Neutrophil (primary cell): Measurements from ENCODE around the gene TMEM151A.
A peak's percentile ranks its signal among the peaks of the same experiment; 100 is the strongest.

Experiments
- H3K27ac ChIP-seq: fragments of 200-600 bp; sonication (generic); 2 replicates; pipeline ENCODE4 v1.5.1; 2016; ENCODE audit warnings: mild to moderate bottlenecking, moderate library complexity
- H3K27me3 ChIP-seq: fragments of 200-600 bp; sonication (generic); 2 replicates; pipeline ENCODE4 v1.6.0; 2016; ENCODE audit warnings: mild to moderate bottlenecking
- H3K36me3 ChIP-seq: fragments of 200-600 bp; sonication (generic); 2 replicates; pipeline ENCODE4 v1.5.1; 2017
- H3K4me1 ChIP-seq, 2 experiments: fragments of 200-600 bp in 1 of 2; sonication (generic) in 1 of 2; 1 replicate in 1 of 2; 2 replicates in 1 of 2; pipeline versions ENCODE4 v1.5.1 to v1.6.1; 2013 to 2016; ENCODE audit warnings: low read depth in 1 of 2, low read length in 1 of 2, mild to moderate bottlenecking in 1 of 2, moderate library complexity in 1 of 2; ENCODE audit not compliant: control insufficient read depth in 1 of 2, insufficient read depth in 1 of 2
- H3K4me3 ChIP-seq, 2 experiments: fragments of 200-600 bp in 1 of 2; sonication (generic) in 1 of 2; 1 replicate in 1 of 2; 2 replicates in 1 of 2; pipeline ENCODE4 v1.5.1; 2013 to 2016; ENCODE audit warnings: low read depth in 1 of 2, low read length in 1 of 2, mild to moderate bottlenecking in 1 of 2, moderate library complexity in 1 of 2
- H3K9me3 ChIP-seq: fragments of 200-600 bp; sonication (generic); 2 replicates; pipeline ENCODE4 v1.5.1; 2016
- CTCF ChIP-seq: fragments of 200-600 bp; sonication (generic); IDR thresholded peaks from 2 replicates; pipeline ENCODE4 v1.5.1; 2016; ENCODE audit warnings: antibody characterized with exemption

TMEM151A gene

GRCh38 chr11:66287211-66287888, 4.3 kb upstream of the TMEM151A start:
- no peak for TF ChIP-seq CTCF
- H3K36me3 ChIP-seq = no peaks in the 10 kb centered on the region
- peaks cover 23 to 30% of the 10 kb centered on the region in 2 experiments for H3K4me1 ChIP-seq
- H3K27me3 ChIP-seq = peaks cover 31% of the 10 kb centered on the region
- no peaks in the 10 kb centered on the region for H3K9me3 ChIP-seq
- H3K4me3 ChIP-seq = no peak overlapping the region
- H3K27ac ChIP-seq = no peak overlapping the region

- H3K9me3 ChIP-seq = no peaks in the 10 kb centered on the region
- peak overlapping the region; percentile 65 for H3K27ac ChIP-seq
- no peaks in the 10 kb centered on the region for H3K36me3 ChIP-seq
- peaks cover 38% of the 10 kb centered on the region for H3K27me3 ChIP-seq
- peak overlapping the region; percentile 69 to 86 for H3K4me3 ChIP-seq
- H3K4me1 ChIP-seq = peaks cover 20 to 24% of the 10 kb centered on the region in 2 experiments
- no peak for TF ChIP-seq CTCF
These were observed 3.6 kb upstream of the TMEM151A start for GRCh38 chr11:66287889-66288670.

- peak within 1 kb of the TSS; percentile 69 to 86 for H3K4me3 ChIP-seq
- TF ChIP-seq CTCF = peak; percentile 54
- H3K27me3 ChIP-seq = peaks cover 46% of the 10 kb centered on the region
- H3K9me3 ChIP-seq = no peaks in the 10 kb centered on the region
- H3K27ac ChIP-seq = peak within 1 kb of the TSS; percentile 65
- H3K4me1 ChIP-seq = peaks cover 20 to 24% of the 10 kb centered on the region in 2 experiments
- H3K36me3 ChIP-seq = no peaks in the 10 kb centered on the region
These were observed 2.8 kb upstream of the TMEM151A start, which contains the start of gene YIF1A for GRCh38 chr11:66288671-66289547. YIF1A (minus strand) TSS chr11:66289143; CDS start chr11:66288985, 158 bp downstream.

DNA sequence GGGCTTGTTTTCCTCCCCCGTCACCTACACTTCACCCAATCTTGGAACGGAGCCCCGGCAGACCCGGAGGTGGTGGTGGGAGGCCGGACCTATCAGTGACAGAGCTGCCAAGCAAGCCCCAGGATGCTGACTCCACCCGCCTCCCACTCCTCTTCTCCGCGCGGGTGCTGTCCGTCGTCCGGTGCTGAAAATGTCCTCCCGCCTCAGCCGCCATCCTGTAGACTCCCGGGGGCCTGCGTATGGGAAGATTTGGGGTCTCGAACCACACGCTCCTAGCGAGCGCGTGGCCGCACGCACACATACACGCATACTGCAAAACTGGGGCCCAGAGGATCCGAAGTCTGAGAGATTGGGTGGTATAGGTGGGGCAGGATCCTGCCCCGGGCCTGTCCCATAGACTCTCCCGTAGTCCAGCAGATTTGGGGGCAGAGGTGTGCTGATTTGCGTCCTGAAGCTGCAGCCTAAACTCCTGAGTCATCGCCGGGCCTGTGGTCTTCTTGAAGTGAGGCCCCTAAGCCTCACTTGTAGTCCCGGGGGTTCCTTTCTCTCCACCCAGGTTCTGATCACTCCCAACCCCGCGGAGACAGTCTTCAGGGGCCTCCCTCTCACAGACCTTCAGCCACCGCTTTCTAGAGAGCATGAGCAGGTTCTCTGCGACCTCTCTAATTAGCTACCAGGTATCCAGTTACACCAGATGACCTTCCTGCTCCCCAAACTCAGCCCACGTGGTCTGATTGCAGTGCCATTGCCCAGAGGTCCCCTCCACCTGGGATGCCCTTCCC, 2.0 kb upstream of the TMEM151A start:
- peaks cover 55% of the 10 kb centered on the region for H3K27me3 ChIP-seq
- H3K27ac ChIP-seq = peak overlapping the region; percentile 65
- no peaks in the 10 kb centered on the region for H3K9me3 ChIP-seq
- H3K4me1 ChIP-seq = peaks cover 20 to 24% of the 10 kb centered on the region in 2 experiments
- no peak for TF ChIP-seq CTCF
- H3K36me3 ChIP-seq = no peaks in the 10 kb centered on the region
- H3K4me3 ChIP-seq = peak overlapping the region; percentile 69 to 86

DNA sequence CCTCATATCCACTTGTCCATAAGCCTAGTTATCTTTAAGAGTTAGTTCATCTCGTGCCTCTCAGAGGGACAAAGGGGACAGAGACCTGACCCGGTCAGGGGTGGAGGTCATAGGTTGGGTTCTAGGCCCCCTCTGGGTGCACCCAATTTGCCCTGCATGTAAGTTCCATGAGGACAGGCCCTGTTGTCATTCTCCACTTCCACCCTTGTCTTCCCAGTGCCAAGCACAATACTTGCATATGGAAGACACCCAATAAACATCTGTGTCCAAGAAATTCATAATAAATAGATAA, 1.4 kb upstream of the TMEM151A start:
- Histone ChIP-seq H3K27ac (no peak overlapping the region), H3K36me3 (no peaks in the 10 kb centered on the region), H3K4me3 (no peak overlapping the region), H3K27me3 (peaks cover 59% of the 10 kb centered on the region), H3K4me1 (peaks cover 20 to 24% of the 10 kb centered on the region in 2 experiments), H3K9me3 (no peaks in the 10 kb centered on the region)
- no peak for TF ChIP-seq CTCF
